GM21825 (cell line): ENCODE measurements around the gene RANBP2.
"Not testable (repeated sequence)": the region's sequence is repeated elsewhere in the genome, so short reads cannot be mapped to it uniquely, and the experiment has no call there.

ENCODE experiments used
- ATAC-seq: cut with Tn5 transposase; IDR thresholded peaks from one replicate; pipeline ENCODE4 v1.9.1; 2021; ENCODE audit warnings: mild to moderate bottlenecking, moderate library complexity; ENCODE audit not compliant: unreplicated experiment

The RANBP2 gene

DNA sequence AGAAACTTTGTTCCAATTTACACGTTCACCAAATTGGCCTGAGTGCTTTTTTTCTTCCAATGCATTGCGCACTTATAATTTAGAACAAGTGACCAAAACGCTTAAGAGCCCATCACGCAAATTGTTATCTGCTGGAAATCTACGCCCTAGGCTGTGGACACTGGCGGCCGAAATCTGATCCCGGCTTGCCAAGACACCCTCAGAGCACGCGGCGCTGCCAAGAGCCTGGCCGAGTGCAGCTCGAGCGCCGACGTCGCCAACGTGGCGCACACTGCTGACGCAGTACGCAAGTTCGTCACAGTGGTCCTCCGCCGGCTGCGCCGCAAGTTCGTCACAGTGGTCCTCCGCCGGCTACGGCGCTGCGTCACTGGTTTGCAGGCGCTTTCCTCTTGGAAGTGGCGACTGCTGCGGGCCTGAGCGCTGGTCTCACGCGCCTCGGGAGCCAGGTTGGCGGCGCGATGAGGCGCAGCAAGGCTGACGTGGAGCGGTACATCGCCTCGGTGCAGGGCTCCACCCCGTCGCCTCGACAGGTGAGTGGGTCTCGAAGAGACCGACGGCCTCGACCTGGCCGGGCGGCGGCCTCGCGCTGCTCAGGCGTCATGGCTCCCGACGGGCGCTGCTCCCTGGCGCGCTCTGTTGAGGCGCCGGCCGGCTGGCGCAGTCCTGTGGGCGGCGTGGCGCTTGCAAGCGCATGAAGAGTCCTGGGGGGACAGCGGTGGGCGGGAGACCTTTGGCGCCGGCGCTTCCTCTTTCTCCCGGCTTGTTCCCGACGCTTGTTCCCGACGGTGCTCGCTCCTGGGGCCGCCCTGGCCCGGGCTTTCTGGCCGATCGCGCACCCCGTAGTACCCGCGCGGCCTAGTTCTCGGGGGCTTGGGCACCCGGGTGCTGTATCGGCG lies at the start of gene RANBP2:
RANBP2 (plus strand) TSS at position 334 of the 896 bp plus-strand sequence; CDS start at position 459, 125 bp downstream.
- ATAC-seq: peak; percentile 98

- ATAC-seq: not testable (repeated sequence)
Measured at GRCh38 chr2:108670282-108670681, 49.0 kb upstream of the RANBP2 start.

DNA sequence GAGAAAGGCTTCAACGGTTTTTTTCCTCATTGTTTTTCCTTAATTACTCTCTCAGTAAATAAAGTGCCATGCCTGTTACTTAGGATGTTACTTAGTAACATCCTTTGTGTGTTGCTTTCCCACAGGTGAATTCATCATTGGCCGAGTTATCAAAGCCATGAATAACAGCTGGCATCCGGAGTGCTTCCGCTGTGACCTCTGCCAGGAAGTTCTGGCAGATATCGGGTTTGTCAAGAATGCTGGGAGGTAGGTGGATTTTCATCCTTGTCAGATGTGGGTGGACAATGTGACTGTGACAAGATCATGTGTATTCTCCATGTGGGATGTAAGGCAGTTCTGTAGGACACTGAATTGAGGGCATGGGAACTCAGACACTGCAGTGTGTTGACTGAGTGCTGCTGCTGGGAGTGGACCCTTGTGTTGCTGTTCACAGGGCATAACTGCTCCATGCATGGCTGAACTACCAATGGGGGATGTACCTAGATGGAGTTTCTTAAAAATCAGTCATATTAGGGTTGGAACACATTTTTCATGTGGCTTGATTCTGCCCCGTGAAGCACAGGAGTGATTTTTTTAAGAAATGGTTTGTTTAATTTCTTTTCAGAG lies 47.0 kb upstream of the RANBP2 start:
- not testable (repeated sequence) for ATAC-seq

DNA sequence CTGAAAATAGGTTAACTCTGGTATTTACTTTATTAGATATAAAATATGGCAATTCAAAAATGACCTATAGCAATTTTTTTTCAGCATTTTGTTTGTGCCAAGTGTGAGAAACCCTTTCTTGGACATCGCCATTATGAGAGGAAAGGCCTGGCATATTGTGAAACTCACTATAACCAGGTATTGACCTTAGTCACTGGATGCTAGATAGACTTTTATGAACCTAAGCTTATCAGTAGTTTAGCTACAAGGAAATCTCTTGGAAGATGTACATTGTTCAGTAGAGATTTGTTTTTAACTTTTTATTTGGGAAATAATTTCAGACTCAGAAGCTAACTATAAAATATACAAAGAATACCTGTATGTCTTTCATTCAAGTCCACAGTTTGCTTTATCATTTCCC lies 42.8 kb upstream of the RANBP2 start:
- not testable (repeated sequence) for ATAC-seq

- ATAC-seq: not testable (repeated sequence)
Measured at GRCh38 chr2:108677239-108677744, 42.0 kb upstream of the RANBP2 start.

DNA sequence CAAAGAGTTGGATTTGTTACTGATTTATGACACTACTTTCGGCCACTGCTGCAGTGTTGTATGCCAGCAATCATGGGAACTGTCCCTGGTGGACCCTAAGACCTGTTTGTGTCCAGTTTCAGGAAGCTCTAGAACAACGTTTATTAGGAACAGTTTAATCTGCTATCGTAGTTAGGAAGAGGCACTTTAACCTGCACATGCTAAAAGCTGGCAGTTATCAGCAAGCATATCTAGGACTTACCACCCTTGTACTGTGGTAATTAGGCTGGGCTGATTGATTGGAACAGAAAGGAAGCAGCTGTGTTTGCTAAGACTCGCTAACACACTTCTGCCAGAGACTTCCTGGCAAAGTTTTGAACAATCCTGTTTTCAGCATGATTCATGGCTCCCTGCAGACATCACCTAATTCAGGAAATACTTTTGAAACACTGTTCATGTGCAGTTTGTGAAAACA lies 41.1 kb upstream of the RANBP2 start:
- not testable (repeated sequence) for ATAC-seq

- ATAC-seq: not testable (repeated sequence)
Measured at GRCh38 chr2:108680805-108681204, 38.5 kb upstream of the RANBP2 start.

GRCh38 chr2:108688818-108689756 lies 30.2 kb upstream of the RANBP2 start:
- not testable (repeated sequence) for ATAC-seq

GRCh38 chr2:108690001-108690400 lies 29.3 kb upstream of the RANBP2 start:
- ATAC-seq: peak; percentile 94

- no peak for ATAC-seq
Measured at GRCh38 chr2:108691447-108691846, 27.8 kb upstream of the RANBP2 start.

- ATAC-seq: no peak
Measured at GRCh38 chr2:108701208-108701607, 18.1 kb upstream of the RANBP2 start.

DNA sequence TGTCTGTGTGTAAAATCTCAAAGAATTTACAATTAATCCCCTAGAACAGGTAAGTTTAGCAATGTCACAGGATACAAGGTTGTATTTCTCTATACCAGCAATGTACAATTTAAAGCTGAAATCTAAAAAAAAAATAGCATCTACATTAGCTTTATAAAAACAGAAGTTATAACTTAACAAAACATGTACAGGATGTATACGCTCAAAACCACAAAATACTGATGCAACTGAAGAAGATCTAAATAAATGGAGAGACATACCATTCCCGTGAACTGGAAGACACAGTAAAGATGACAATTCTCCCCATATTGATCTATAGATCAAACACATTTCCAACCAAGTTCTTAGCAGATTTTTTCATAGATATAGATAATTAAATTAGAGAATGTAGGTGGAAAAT lies 17.5 kb upstream of the RANBP2 start:
- ATAC-seq: no peak

- no peak for ATAC-seq
Measured at GRCh38 chr2:108704871-108705270, 14.4 kb upstream of the RANBP2 start.

DNA sequence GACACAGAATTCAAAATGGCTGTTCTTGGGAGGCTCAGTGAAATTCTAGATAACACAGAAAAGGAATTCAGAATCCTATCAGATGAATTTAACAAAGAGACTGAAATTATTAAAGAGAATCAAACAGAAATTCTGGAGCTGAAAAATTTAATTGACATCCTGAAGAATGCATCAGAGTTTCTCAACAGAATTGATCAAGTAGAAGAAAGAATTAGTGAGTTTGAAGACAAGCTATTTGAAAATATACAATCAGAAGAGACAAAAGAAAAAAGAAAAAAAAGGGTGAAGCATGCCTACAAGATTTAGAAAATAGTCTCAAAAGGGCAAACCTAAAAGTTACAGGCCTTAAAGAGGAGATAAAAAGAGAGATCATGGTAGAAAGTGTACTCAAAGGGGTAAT lies 12.0 kb upstream of the RANBP2 start:
- ATAC-seq: no peak

DNA sequence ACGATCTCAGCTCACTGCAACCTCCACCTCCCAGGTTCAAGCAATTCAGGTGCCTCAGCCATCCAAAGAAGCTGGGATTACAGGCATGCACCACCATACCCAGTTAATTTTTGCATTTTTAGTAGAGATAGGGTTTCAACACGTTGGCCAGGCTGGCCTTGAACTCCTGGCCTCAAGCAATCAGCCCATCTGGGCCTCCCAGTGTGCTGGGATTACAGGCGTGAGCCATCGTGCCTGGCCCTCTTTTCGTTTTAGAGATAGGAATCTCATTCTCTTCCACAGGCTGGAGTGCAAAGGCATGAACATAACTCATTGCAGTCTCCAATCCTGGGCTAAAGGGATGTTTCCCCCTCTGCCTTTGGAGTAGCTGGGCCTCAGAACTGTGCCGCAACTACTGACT lies 2.3 kb upstream of the RANBP2 start:
- ATAC-seq: not testable (repeated sequence)

- not testable (repeated sequence) for ATAC-seq
Measured at GRCh38 chr2:108726048-108726447, 6.8 kb downstream of the RANBP2 start.

DNA sequence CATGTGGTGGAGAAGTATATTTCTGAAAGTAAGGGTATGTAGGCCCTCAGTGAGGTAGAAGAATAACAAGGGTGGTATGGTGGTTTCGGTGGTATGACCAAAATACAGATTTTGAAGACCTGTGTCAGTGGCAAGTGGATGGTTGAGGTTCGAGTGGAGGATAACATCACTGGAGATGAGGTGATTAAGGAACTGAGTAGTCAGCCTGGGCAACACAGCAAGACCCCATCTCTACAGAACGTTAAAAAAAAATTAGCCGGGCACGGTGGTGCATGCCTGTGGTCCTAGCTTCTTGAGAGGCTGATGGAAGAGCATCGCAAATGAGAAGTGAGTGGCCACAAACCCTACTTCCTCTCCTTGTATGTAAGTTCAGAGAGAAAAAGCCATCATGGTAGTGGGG lies 15.4 kb downstream of the RANBP2 start:
- ATAC-seq: not testable (repeated sequence)

DNA sequence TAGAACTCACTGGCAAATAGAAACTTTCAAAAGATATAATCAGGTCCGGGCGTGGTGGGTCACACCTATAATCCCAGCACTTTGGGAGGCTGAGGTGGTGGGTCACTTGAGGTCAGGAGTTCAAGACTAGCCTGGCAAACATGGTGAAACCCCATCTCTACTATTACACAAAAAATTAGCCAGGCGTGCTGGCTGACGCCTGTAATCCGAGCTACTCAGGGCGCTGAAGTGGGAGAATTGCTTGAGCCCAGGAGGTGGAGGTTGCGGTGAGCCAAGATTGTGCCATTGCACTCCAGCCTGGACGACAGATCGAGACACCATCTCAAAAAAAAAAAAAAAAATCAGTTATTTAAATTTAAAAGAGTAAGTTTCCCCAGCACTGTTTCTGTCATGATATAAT lies 38.7 kb downstream of the RANBP2 start:
- ATAC-seq: not testable (repeated sequence)

GRCh38 chr2:108762618-108763017 lies 43.3 kb downstream of the RANBP2 start:
- ATAC-seq: not testable (repeated sequence)

DNA sequence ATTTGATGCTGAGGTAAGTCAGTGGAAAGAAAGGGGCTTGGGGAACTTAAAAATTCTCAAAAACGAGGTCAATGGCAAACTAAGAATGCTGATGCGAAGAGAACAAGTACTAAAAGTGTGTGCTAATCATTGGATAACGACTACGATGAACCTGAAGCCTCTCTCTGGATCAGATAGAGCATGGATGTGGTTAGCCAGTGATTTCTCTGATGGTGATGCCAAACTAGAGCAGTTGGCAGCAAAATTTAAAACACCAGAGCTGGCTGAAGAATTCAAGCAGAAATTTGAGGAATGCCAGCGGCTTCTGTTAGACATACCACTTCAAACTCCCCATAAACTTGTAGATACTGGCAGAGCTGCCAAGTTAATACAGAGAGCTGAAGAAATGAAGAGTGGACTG lies 47.4 kb downstream of the RANBP2 start:
- ATAC-seq: not testable (repeated sequence)

- not testable (repeated sequence) for ATAC-seq
Measured at GRCh38 chr2:108767859-108768258, 48.6 kb downstream of the RANBP2 start.
